Measurements from ENCODE around the gene HTT. TPM values are rescaled to one million over a fixed set of nuclear protein-coding genes. Genes with fewer than 3 reads are reported as not detected.

HTT gene
- total and polyA plus RNA-seq, 5 donors from 2014 or later: 4.8 to 101 (median 6.4) TPM

- no peaks in the 10 kb centered on the region for H3K9me3 ChIP-seq (ENCODE audit: control insufficient read depth in 2 of 2, low read length in 2 of 2)
- H3K4me1 Mint-ChIP-seq: peaks cover 0 to 28% (median 20%) of the 10 kb centered on the region in 4 donors
- no peaks in the 10 kb centered on the region for H3K36me3 ChIP-seq (ENCODE audit: control insufficient read depth, insufficient read depth, low read length)
- H3K27ac Mint-ChIP-seq: no peak overlapping the region
- H3K36me3 Mint-ChIP-seq: no peaks in the 10 kb centered on the region
- H3K9me3 Mint-ChIP-seq: peaks cover 0 to 1% (median 0%) of the 10 kb centered on the region in 7 donors
- no peak overlapping the region for H3K27ac ChIP-seq (ENCODE audit: insufficient read depth, low read length, poor library complexity, severe bottlenecking)
- peaks cover 24% of the 10 kb centered on the region for H3K27me3 Mint-ChIP-seq
- peak overlapping the region in 3 of 4 donors; percentile 10 to 76 (median 52) for H3K4me3 Mint-ChIP-seq
- no peak overlapping the region for H3K4me3 ChIP-seq (ENCODE audit: low read depth, low read length)
- DNase-seq (no peak), ATAC-seq (ENCODE audit: low read depth in 2 of 2) (no peak)
- peaks cover 27% of the 10 kb centered on the region for H3K4me1 ChIP-seq (ENCODE audit: control insufficient read depth, insufficient read depth, low read length, poor library complexity, severe bottlenecking)
- peaks cover 2% of the 10 kb centered on the region for H3K27me3 ChIP-seq (ENCODE audit: control insufficient read depth, insufficient read depth, low read length)
Observed at GRCh38 chr4:3290476-3290875, 216.0 kb downstream of the HTT start.

- DNase-seq (no peak), ATAC-seq (ENCODE audit: low read depth in 2 of 2) (no peak)
- Histone ChIP-seq H3K36me3 (ENCODE audit: control insufficient read depth, insufficient read depth, low read length) (no peaks in the 10 kb centered on the region), H3K4me3 (ENCODE audit: low read depth, low read length) (no peak overlapping the region), H3K27me3 (ENCODE audit: control insufficient read depth, insufficient read depth, low read length) (peaks cover 2% of the 10 kb centered on the region), H3K27ac (ENCODE audit: insufficient read depth, low read length, poor library complexity, severe bottlenecking) (no peak overlapping the region), H3K9me3 (ENCODE audit: control insufficient read depth in 2 of 2, low read length in 2 of 2) (no peaks in the 10 kb centered on the region), H3K4me1 (ENCODE audit: control insufficient read depth, insufficient read depth, low read length, poor library complexity, severe bottlenecking) (peaks cover 27% of the 10 kb centered on the region)
- Mint-ChIP-seq H3K4me3 (peak overlapping the region in 2 of 4 donors; percentile 52 to 76), H3K9me3 (peaks cover 0 to 1% (median 0%) of the 10 kb centered on the region in 7 donors), H3K4me1 (peaks cover 0 to 31% (median 20%) of the 10 kb centered on the region in 4 donors), H3K36me3 (no peaks in the 10 kb centered on the region), H3K27ac (no peak overlapping the region), H3K27me3 (peaks cover 23% of the 10 kb centered on the region)
Observed at GRCh38 chr4:3290889-3291321, 216.4 kb downstream of the HTT start.

GRCh38 chr4:3291411-3291968 is 217.0 kb downstream of the HTT start:
- H3K4me3 Mint-ChIP-seq: peak overlapping the region; percentile 82 to 96 (median 91)
- H3K36me3 ChIP-seq (ENCODE audit: control insufficient read depth, insufficient read depth, low read length): no peaks in the 10 kb centered on the region
- no peaks in the 10 kb centered on the region for H3K9me3 ChIP-seq (ENCODE audit: control insufficient read depth in 2 of 2, low read length in 2 of 2)
- peaks cover 27% of the 10 kb centered on the region for H3K4me1 ChIP-seq (ENCODE audit: control insufficient read depth, insufficient read depth, low read length, poor library complexity, severe bottlenecking)
- H3K27ac ChIP-seq (ENCODE audit: insufficient read depth, low read length, poor library complexity, severe bottlenecking): no peak overlapping the region
- peaks cover 0 to 33% (median 20%) of the 10 kb centered on the region in 4 donors for H3K4me1 Mint-ChIP-seq
- peaks cover 0 to 1% (median 0%) of the 10 kb centered on the region in 7 donors for H3K9me3 Mint-ChIP-seq
- no peak overlapping the region for H3K4me3 ChIP-seq (ENCODE audit: low read depth, low read length)
- peak overlapping the region; percentile 32 to 93 (median 61) for H3K27ac Mint-ChIP-seq
- H3K36me3 Mint-ChIP-seq: no peaks in the 10 kb centered on the region
- no peak for DNase-seq
- peaks cover 2% of the 10 kb centered on the region for H3K27me3 ChIP-seq (ENCODE audit: control insufficient read depth, insufficient read depth, low read length)
- H3K27me3 Mint-ChIP-seq: peaks cover 19% of the 10 kb centered on the region
- no peak for ATAC-seq (ENCODE audit: low read depth in 2 of 2)

DNA sequence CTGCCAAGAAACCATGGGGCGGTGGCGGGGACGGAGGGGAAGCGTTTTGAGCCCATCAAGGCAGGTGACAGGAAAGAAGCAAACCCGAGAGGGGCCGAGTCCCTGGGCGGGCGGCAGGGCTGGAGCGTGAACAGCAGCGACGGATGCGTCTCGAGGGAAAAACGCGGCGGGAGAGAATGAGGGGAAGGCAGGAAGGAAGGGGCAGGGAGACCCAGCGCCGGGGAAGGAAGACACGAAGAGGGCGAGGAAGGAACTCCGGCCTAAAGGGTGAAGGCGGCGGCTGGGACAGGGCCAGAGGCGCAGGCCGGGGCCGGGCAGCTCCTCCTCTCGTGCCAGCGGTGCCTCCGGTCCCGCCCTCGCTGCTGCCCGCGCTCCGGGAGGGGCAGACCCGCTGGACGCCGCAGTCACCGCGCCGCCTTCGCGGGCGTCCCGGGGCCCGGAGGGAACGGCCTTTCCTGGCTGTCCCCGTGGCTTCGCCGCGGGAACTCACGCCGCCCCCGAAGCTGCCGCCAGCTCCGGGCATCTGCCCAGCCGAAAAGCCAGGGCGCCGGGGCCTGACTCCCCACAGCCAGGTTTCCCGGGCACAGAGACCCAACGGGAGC is 217.6 kb downstream of the HTT start:
- H3K4me1 Mint-ChIP-seq: peaks cover 0 to 39% (median 20%) of the 10 kb centered on the region in 4 donors
- peak in 2 of 3 donors; percentile 17 to 26 for DNase-seq
- H3K27ac ChIP-seq (ENCODE audit: insufficient read depth, low read length, poor library complexity, severe bottlenecking): peak overlapping the region; percentile 51

DNA sequence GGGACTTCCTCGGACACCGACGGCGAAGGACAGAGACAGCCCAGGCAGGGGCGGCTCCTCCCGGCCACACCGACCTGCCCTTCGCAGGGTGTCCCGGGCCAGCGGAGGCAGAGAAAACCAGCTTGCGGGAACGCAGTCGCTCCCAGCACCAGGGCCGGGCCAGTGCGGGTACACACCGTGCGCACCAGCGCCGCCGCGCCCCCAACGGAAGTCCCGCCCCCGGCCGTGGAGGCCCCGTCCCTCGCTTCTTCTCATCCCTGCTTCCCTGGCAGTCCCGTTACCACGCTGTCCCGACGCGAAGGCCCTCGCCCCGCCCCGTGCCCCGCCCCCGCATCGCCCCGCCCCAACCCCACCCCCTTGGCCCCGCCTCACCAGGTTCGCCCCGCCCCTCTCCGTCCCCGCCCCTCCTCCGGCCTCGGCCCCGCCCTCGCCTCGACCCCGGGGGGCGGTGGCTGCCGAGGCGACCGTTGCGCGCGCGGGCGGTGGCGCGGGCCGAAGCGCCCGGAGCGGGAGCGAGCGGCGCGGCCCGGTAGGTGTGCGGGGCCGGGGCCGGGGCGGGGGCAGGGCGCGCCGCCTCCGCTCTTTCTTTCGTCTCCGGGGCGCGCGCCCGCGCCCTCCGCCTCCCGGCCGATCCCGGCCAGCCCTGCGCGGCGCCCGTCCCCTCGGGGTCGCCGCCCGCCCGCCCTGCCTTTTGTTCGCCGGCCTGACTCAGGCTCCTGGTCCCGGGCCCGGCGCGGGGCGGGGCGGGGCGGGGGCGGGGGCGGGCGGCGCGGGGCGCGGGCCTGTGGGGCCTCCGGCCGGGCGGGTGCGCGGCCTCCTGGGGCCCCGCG is 218.3 kb downstream of the HTT start, which contains the start of gene RGS12:
RGS12 (plus strand) TSS at position 451 of the 830 bp plus-strand sequence. CDS start 23,150 bp downstream, outside the sequence.
- Mint-ChIP-seq H3K4me1 (peaks cover 0 to 44% (median 22%) of the 10 kb centered on the region in 4 donors), H3K27ac (peak within 1 kb of the TSS; percentile 46 to 93 (median 61)), H3K27me3 (peaks cover 10% of the 10 kb centered on the region)

More for the DNA sequence above, 217.6 kb downstream of the HTT start:
- peaks cover 15% of the 10 kb centered on the region for H3K27me3 Mint-ChIP-seq
- no peak for ATAC-seq (ENCODE audit: low read depth in 2 of 2)
- Histone ChIP-seq H3K9me3 (ENCODE audit: control insufficient read depth in 2 of 2, low read length in 2 of 2) (no peaks in the 10 kb centered on the region), H3K27me3 (ENCODE audit: control insufficient read depth, insufficient read depth, low read length) (peaks cover 2% of the 10 kb centered on the region), H3K36me3 (ENCODE audit: control insufficient read depth, insufficient read depth, low read length) (no peaks in the 10 kb centered on the region), H3K4me1 (ENCODE audit: control insufficient read depth, insufficient read depth, low read length, poor library complexity, severe bottlenecking) (peaks cover 27% of the 10 kb centered on the region), H3K4me3 (ENCODE audit: low read depth, low read length) (peak overlapping the region; percentile 13)
- H3K9me3 Mint-ChIP-seq: peaks cover 0 to 1% (median 0%) of the 10 kb centered on the region in 7 donors
- H3K4me3 Mint-ChIP-seq: peak overlapping the region; percentile 82 to 96 (median 91)
- H3K27ac Mint-ChIP-seq: peak overlapping the region in 2 of 3 donors; percentile 61 to 93
- H3K36me3 Mint-ChIP-seq: no peaks in the 10 kb centered on the region

More for the DNA sequence above, 218.3 kb downstream of the HTT start, which contains the start of gene RGS12:
- peaks cover 0 to 1% (median 0%) of the 10 kb centered on the region in 7 donors for H3K9me3 Mint-ChIP-seq
- H3K36me3 Mint-ChIP-seq: peaks cover 6% of the 10 kb centered on the region
- Histone ChIP-seq H3K9me3 (ENCODE audit: control insufficient read depth in 2 of 2, low read length in 2 of 2) (no peaks in the 10 kb centered on the region), H3K4me1 (ENCODE audit: control insufficient read depth, insufficient read depth, low read length, poor library complexity, severe bottlenecking) (peaks cover 27% of the 10 kb centered on the region), H3K27ac (ENCODE audit: insufficient read depth, low read length, poor library complexity, severe bottlenecking) (peak within 1 kb of the TSS; percentile 55), H3K27me3 (ENCODE audit: control insufficient read depth, insufficient read depth, low read length) (no peaks in the 10 kb centered on the region), H3K4me3 (ENCODE audit: low read depth, low read length) (peak within 1 kb of the TSS; percentile 13), H3K36me3 (ENCODE audit: control insufficient read depth, insufficient read depth, low read length) (no peaks in the 10 kb centered on the region)
- peak within 1 kb of the TSS; percentile 88 to 97 (median 94) for H3K4me3 Mint-ChIP-seq
- ATAC-seq (ENCODE audit: low read depth in 2 of 2) (peak; percentile 77 to 86), DNase-seq (peak; percentile 77 to 87 (median 86))

Other genes starting within 250 kb of the HTT start
- 242 TPM for gene ADD1, start 230.8 kb upstream of the HTT start, total RNA-seq
- 100 to 1,000 TPM; 142 to 151 (median 145) TPM for gene ADD1, start 230.8 kb upstream of the HTT start, polyA plus RNA-seq
- gene NOP14, start 111.3 kb upstream of the HTT start, total RNA-seq: 25.8 TPM
- 10 to 100 TPM in 2 of 4 donors, 1 to 10 TPM in 2; 7.6 to 15.0 (median 9.7) TPM for gene NOP14, start 111.3 kb upstream of the HTT start, polyA plus RNA-seq
- 2.8 TPM for gene GRK4, start 111.1 kb upstream of the HTT start, total RNA-seq
- gene GRK4, start 111.1 kb upstream of the HTT start, polyA plus RNA-seq: 1 to 10 TPM in 2 of 4 donors, under 1 TPM in 2; 0.64 to 1.3 (median 1.0) TPM
- gene HTT-AS, start 143 bp upstream of the HTT start, total RNA-seq: not detected
- gene HTT-AS, start 143 bp upstream of the HTT start, polyA plus RNA-seq: not detected
- 2.0 TPM for gene MSANTD1, start 174.5 kb downstream of the HTT start, total RNA-seq
- gene MSANTD1, start 174.5 kb downstream of the HTT start, polyA plus RNA-seq: under 1 TPM in 2 of 4 donors, not detected in 2; 0.05 to 0.22 TPM
- 27.6 TPM for gene RGS12, start 218.3 kb downstream of the HTT start, total RNA-seq
- 1 to 10 TPM; 3.7 to 6.7 (median 6.0) TPM for gene RGS12, start 218.3 kb downstream of the HTT start, polyA plus RNA-seq

All from CD4-positive, CD25-positive, alpha-beta regulatory T cell (primary cell).